ENCODE measurements around the gene VAV2.

VAV2 gene

DNA sequence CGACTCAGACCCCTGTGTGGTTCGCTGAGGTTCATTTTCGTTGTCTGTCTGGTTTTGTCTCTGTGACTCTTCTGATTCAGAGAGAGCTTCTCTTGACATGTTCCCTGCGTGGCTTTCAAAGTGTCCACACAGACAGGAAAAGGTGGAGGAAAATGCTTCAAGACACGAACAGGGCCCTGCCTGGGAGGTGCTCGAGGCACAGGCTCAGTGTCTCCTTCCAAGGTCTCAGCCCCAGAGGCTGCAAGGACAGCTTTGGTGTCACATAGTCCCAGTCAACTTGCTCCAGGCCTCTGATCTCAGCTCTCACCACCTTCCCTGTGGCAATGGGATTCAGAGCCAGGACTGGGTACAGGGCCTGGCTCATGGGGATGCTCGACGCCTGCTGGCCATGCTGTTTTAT is 202.3 kb downstream of the VAV2 start:
- peak overlapping the region; percentile 55 for H3K27ac ChIP-seq

DNA sequence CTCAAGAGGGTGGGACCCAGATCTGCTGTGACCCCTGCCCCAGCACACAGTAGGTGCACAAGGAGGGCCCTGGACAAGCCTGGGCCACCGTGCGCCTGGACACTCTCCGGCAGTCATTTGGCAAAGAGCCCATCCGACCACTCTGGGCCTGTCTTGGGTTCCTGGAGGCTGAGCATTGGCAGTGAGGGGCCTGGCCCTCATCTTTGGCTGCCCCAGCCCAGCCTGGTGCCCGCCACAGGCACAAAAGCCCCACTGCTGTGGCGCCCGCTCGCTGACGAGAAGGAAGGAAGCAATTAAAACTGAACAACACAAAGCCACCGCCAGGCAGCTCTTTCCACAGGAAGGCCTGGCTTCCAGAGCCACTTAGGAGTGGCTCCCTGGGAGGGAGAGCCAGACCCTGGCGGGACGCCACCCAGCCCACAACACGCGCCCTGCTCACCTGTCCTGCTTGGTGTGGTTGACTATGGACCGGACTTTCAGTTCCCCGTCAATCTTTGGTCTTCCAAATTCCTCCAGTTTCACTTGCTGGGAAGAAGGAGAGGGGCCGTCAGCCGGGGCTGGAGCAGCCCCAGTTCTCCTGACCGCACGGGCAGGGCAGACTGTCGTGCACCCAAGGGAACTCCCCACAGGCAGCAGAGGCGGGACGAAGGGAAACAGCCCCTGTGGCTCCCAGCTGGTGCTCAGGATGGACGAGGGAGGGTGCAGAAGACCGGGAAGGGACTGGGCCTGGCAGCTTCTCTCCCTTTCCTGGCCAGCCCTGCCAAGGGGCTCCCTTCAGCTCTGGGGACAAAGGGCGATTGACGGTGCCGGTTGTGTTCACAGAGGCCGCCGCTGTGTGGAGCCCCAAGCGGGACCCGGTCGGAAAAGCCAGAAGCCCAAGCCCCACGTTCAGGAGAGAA is 203.1 kb downstream of the VAV2 start:
- TF ChIP-seq, protein P1, sequence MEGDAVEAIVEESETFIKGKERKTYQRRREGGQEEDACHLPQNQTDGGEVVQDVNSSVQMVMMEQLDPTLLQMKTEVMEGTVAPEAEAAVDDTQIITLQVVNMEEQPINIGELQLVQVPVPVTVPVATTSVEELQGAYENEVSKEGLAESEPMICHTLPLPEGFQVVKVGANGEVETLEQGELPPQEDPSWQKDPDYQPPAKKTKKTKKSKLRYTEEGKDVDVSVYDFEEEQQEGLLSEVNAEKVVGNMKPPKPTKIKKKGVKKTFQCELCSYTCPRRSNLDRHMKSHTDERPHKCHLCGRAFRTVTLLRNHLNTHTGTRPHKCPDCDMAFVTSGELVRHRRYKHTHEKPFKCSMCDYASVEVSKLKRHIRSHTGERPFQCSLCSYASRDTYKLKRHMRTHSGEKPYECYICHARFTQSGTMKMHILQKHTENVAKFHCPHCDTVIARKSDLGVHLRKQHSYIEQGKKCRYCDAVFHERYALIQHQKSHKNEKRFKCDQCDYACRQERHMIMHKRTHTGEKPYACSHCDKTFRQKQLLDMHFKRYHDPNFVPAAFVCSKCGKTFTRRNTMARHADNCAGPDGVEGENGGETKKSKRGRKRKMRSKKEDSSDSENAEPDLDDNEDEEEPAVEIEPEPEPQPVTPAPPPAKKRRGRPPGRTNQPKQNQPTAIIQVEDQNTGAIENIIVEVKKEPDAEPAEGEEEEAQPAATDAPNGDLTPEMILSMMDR (conservative IDR thresholded peaks at IDR 0.05), result no peak

More for the DNA sequence above, 202.3 kb downstream of the VAV2 start:
- TF ChIP-seq, protein P1 (conservative IDR thresholded peaks at IDR 0.05), result no peak

DNA sequence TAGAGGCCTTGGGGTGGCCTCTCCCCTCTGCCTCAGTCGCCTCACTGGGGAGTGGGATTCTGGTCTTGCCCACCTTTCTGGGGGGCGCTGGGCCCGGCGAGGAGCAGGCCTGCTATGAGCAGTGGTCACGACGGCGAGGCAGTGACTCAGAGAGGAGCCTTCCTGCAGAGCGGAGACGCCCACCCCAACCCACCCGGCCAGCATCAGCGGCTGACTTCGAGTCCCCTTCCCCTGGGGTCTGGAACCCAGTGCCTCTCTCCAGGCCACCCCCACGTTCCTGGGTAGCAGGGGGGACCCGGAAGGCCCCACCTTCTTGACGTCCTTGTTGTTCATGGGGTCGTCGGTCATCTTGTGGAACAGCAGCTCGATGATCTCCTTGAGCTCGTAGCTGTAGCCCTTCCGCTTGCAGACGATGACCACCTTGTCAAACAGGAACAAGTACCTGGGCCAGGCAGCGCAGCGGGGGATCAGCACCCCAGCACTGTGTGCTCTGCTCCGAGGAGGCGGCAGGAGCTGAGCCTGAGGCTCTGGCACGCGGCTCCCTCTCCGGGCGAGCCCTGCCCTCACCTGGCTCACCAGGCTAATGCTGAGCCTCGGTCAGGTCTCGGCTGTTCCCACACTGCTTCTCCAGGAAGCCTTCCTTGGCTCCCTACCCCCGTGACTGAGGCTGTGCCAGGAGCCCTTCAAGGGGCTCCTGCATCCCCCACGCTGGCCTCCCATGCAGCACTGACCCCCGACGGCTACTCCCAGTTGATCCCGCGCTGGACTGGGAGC is 203.9 kb downstream of the VAV2 start:
- H3K27ac ChIP-seq, result peak overlapping the region; percentile 55

More for the DNA sequence above, 203.1 kb downstream of the VAV2 start:
- H3K27ac ChIP-seq, result peak overlapping the region; percentile 55

DNA sequence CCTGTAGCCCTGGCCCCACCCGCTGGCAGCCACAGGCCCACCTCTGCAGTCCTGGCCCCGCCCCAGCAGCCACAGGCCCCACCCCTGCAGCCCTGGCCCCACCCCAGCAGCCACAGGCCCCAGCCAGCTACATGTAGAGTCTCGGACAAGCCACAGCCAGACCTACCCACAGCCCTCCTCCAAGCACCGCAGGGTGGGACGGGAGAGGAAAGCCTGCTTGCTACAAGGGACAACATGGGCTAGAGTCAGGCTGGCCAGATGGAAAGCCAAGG is 204.4 kb downstream of the VAV2 start:
- H3K27ac ChIP-seq, result no peak overlapping the region
- TF ChIP-seq, protein P1 (conservative IDR thresholded peaks at IDR 0.05), result no peak

More for the DNA sequence above, 203.9 kb downstream of the VAV2 start:
- TF ChIP-seq, protein P1 (conservative IDR thresholded peaks at IDR 0.05), result no peak

DNA sequence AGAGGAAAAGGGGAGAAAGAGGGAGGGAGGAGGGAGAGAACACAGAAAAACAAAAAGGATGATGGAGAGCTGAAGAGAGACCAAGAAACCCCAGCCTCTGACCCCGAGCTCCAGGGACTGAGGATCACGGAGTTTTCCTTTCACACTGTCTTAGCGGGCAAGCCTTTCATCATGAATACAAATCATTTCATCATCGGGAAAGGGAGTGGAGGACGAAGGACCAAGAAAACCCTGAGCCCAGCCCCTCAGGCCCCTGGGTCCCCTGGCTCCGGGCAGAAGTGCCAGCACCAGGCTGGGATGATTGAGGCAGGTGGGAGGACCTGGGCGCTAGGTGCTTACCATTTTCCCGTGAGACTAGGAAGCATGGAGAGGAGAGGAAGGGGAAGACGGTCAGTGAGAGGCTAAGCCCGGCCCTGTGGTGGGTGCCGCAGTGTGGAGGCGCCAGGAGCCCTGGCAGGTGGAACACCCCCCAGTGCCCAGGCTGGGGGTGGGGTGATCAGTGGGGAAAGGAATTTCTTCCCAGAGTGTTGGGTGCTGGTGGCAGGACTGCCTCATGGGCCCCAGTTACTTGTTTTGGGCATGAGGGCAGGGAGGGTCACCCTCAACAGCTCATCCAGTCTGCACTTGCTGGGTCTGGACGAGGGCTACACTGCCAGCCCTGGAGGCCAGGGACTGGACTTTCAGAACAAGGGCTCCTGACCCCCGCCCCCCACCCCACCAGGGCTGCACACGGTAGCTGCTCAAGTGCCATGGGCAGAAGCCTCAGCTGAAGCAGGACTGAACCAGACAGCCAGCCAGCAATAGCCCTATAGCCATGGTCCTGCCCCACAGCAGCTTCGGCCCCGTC is 205.0 kb downstream of the VAV2 start:
- TF ChIP-seq, protein P1 (conservative IDR thresholded peaks at IDR 0.05), result no peak
- H3K27ac ChIP-seq, result no peak overlapping the region

DNA sequence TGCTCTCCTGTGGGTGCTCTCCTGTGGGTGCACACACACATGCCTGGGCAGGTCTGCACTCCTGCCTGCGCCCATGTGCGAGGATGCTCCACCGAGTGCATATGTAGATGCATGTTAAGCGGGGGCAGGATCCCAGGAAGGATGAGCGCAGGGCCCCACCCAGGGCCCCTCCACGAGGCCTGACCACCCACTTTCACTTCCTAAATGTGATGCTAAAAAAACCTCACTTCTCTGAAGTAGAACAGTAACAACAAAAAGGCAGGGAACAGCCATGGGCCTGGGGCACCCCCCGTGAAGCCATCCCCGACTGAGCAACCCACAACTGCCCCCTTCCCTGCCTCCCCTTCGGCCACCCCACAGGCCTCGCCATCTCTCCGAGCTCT is 205.8 kb downstream of the VAV2 start:
- H3K27ac ChIP-seq, result no peak overlapping the region
- TF ChIP-seq, protein P1 (conservative IDR thresholded peaks at IDR 0.05), result no peak

Measured in VCaP (cell line).